GM21723 (cell line): ENCODE measurements around the gene S100A12.
"Not testable (repeated sequence)": the region's sequence is repeated elsewhere in the genome, so short reads cannot be mapped to it uniquely, and the experiment has no call there.

Experiments
- ATAC-seq: cut with Tn5 transposase; IDR thresholded peaks from one replicate; pipeline ENCODE4 v1.9.1; 2021; ENCODE audit warnings: mild to moderate bottlenecking, moderate library complexity; ENCODE audit not compliant: unreplicated experiment

S100A12 gene

DNA sequence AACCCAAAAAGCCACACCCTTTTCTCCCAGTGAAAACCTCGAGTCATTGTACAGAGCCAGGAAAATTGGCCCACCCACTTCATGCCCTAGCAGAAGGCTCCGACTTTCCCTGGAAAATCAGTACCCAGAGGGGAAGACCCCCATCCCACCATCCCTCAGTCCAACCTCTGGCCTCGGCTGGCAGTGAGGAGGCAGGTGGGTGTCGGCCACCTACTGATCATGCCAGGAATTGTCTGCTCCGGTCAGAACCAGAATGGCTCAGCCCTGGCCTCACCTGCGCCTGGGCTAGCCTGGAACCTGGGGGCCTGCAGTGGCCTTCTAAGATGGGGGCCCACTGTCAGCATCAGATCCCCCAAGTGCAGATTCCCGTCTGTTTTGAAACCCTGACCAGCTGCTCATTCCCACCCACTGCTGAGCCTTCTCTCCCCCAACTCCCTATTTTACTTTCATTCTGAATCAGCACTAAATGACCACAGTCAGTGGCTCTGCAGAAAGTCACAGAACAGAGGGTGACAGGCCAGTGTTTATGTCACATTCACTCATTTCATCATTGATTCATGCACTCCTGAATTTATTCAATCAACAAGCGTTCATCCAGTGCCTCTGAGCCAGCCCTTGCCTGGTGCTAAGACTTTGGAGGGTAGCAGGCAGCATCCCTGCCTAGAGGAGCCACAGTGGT lies 20.8 kb downstream of the S100A12 start:
- ATAC-seq = no peak

DNA sequence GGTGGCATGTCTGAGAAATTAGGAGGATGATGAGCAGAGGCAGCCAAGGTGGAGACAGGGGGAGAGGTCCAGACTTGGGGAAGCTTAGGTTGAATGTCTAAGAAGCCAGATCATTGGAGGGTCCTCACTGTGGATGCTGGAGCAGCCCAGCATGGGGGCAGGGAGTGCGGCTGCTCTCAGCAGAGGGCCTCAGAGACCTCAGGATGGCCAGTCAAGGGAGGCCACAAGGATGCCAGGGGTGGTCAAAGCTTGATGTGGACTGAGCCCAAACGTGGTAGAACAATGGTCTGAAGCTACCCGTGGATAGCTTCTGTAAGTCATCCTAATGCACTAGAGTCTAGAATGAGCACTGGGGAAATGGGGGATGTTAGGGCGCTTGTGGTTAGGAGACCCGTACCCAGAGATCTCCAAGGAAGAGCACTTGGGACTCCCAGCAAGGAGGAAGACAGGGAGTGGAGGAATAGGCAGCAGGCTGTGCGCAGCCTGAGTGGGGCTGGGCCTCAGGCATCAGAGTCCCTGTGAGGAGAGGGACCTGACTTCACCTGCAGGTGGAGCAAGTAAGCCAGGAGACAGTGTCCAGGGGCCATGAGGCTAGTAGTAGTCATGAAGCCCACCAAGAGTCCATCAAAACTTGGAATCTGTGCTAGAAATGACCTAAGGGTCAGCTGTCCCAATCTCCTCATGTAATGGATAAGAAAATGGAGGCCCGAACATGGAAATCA lies 22.0 kb downstream of the S100A12 start:
- no peak for ATAC-seq

DNA sequence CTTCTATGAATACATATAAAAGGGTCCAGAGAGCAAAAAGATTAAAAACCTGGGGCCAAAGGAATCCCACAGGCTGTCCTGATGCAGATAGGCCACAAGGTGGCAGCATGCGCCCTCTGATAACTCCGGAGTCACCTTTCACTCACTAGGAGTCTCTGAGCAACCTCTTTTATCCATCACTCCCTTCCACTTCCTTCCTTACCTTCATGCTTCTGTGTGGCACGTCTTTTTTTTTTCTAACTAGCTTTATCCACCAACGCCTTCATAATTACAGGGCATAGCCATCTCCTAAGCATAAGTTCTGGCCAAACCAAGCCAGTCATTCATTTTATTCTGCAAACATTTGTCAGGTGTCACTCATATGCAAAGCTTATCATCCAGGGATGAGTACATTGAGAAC lies 22.9 kb downstream of the S100A12 start:
- ATAC-seq = no peak

DNA sequence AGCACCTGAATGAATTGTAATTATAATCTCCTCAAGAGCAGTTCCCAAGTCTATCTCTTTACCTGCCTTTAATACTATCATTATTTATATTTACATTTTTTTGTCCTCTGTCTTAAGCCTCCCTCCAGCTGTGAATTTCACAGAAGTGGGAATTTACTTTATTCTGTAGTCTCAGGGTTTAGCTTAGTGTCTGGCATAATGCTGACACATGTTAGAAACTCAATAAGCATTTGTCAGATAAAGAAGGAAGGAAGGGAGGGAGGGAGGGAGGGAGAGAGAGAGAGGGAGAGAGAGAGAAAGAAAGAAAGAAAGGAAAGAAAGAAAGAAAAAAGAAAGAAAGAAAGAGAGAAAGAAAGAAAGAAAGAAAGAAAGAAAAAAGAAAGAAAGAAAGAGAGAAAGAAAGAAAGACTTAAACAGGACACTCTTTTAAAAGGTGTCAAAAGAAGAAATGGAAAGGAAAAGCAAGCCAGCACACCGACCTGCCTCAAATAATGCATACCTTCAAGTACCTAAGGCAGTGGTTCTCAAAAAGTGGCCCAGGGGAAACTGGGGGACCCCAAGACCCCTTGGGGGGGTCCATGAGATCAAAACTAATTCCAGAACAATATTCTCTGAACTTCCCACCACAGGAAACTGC lies 25.0 kb downstream of the S100A12 start:
- ATAC-seq = no peak

DNA sequence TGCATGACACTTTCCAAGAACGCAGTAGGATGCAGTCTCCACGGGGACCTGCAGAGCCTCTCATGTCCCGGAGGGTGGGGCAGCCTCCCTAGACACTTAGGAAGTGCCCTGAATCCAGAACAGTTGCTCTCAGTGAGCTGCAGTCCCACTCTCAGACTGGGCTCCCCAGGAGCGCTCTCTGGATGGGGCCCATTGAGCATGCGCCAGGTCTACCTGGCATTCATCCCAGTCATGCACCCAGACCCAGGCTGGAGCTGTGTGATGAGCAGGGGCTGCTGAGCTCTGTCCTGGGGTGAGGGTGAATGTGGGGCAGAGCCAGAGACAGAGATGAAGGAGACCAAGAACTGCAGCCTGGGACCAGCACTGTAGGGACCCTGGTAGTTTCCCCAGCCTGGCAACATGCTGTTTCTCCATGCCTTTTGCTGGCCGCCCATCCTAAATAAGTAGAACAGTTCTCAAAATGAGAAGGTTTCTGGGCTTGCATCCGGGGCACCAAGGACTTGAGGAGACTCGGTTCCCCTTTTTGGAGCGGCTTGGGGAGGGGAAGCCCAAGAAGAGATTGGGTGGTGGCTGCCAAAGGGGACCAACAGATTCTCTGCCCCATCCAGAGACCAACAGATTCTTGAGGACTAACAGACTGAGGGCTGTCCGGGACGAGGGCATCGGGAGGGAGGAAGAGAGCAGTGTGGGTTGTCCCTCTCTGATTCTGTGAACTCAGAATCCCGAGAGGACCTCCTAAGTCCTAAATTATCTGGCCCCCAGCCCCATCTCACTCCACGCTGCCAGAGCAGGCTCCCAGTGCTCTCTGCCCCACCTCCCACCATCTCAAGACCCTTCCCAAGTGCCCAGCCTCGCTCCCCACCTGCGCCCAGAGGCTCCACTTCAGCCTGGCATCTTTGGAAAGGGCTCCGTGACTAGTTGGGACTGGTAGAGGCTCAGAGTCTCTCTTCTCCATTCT lies 25.8 kb downstream of the S100A12 start:
- ATAC-seq = no peak

DNA sequence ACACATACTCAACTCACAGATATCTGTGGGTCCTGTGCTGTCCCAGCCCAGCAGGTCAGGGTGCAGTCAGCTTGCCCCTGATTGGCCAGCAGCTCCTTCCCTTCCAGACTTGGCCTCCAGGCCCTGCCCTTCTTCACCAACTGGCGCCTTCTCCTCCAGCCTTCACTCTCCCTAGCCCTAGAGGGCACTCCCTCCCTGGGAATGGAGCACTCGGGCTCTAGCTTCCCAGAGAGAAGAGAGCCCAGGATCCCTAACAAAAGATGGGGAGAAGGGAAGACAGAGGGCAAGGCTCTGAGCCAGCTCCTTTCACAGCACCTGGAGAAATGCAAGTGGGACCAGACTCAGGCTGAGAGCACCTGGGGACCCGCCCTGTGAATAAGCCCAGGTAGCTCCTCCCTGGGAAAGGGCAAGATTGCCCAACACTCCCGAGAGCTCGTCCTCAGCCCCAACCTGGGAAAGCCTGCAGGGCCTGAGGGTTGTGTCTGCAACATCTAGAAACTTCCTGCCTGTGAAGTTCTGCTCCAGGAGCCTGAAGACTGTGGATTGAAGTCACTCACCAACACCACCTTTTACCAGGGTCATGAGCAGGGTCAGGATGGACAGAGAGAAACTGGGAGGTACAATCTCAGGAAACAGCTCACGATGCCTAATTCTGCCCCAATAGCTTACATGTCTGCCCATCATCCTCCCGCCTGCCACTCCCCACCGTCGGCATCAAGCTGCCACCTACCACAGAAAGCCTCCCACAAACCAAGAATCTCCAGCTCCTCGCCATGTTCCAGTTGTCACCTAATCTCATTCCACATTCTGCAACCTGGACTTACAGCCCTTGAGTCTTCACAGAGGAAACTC lies 26.7 kb downstream of the S100A12 start, which contains the start of gene PGLYRP4:
TSS of gene PGLYRP4 (minus strand) at position 331 of the 852 bp plus-strand sequence. CDS start 909 bp downstream, outside the sequence.
- no peak for ATAC-seq

DNA sequence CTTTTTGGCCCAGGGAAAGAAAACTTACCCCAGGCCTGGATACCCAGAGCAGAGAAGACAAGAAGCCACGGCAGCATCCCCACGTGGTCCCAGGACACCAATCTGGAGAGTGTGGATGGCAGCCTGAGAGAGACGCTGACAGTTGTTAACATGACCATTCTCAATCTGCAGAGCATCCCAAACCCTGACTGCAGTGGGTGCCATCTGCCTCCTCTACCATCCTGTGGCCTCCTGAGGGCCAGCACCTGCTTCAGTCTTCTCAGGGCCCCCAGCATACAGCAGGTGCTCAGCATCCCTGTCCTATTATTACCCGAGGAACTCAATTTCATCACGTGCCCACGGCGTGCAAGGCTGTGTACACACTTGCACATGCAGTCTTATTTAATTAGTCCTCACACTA lies 27.6 kb downstream of the S100A12 start:
- ATAC-seq = no peak

DNA sequence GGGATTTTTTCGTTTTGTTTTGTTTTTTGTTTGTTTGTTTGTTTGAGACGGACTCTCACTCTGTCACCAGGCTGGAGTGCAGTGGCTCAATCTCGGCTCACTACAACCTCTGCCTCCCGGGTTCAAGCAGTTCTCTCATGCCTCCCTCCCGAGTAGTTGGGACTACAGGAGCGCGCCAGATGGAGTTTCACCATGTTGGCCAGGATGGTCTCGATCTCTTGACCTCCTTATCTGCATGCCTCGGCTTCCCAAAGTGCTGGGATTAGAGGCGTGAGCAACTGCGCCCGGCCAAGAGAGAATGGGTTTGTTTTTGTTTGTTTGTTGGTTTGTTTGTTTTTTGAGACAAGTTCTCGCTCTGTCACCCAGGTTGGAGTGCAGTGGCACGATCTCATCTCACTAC lies 28.4 kb downstream of the S100A12 start:
- ATAC-seq = not testable (repeated sequence)

DNA sequence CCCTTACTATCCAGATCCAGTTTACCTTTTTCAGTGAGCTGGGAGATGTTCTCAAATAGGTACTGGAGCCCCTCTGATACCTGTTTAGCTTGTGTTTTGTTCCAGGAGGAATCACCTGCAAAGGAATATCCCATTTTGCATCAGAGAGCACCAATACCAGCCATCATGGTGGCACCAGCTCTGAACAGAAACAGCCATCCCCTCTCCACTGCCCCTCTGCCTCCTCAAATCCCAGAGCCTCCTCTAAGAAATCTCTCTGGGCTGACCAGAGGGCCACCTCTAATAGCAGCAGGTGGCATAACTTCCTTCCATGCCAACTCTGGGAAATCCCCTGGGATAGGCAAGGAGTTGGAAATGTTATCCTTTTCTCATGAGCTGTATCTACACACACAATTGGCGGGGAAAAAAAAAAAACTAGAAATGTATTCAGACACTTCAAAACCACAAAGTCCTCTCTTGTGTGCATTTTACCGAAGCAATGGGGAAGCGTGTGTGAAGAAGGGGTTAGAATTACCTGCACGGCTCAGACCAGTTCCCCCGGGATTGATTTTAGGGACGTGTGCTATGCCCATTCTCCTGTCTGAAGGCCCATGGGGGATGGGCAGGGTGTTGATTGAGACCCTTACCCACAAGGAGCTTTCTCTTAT lies 29.2 kb downstream of the S100A12 start:
- no peak for ATAC-seq

DNA sequence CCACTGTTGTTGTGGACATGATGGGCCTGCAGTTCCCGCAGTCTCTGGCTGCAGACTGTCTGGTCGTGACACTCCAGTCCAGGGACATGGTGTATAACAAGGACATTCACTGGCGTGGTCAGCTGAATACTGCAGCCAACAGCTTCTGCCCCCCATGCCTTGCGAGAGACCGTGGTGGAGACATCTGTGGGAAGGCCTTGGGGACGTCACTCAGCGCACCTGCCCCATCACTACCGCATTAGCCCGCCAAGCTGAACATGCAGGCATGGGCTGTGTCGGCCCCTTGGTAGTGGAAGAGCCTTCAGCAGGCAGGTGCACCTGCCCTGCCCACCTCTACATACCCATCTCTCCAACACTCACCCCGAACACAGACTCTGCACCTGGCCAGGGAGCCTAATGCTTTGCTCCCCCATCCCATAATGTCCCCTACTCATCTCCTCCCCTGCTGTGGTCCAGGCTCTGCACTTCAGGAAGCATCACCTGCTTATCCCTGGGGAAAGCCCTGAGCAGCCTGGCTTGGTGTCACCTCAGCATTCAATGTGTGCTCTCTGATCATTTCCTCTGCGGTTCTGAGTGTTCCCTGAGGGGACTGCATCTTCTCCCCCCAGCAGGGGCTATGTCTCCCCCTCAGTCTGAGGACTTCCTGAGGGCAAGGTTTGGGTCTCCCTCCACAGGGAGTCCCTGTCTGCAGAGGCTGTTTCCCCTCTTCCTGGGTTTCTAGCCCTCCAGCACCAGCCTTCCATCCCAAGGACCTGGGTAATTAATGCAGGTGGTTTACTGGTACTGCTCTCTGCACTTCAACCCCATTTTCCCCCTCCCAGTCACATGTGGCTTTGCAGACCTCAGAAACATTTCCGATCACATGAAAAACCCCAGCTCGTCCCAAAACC lies 30.0 kb downstream of the S100A12 start:
- ATAC-seq = no peak

DNA sequence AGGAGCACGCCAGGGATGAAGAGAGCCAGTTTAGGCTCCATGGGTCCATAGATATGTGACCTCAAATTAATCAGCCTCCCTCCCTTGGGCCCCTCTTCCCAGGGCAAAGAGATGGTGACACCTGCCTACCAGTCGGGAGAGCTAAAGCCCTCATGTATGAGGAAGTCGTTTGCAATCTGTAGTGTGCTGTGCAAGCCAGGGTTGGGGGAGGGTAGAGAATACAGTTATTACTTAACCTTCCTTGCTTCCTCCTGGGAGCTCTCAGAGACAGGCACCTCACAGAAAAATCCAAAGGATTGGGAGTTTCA lies 30.7 kb downstream of the S100A12 start:
- ATAC-seq = no peak

DNA sequence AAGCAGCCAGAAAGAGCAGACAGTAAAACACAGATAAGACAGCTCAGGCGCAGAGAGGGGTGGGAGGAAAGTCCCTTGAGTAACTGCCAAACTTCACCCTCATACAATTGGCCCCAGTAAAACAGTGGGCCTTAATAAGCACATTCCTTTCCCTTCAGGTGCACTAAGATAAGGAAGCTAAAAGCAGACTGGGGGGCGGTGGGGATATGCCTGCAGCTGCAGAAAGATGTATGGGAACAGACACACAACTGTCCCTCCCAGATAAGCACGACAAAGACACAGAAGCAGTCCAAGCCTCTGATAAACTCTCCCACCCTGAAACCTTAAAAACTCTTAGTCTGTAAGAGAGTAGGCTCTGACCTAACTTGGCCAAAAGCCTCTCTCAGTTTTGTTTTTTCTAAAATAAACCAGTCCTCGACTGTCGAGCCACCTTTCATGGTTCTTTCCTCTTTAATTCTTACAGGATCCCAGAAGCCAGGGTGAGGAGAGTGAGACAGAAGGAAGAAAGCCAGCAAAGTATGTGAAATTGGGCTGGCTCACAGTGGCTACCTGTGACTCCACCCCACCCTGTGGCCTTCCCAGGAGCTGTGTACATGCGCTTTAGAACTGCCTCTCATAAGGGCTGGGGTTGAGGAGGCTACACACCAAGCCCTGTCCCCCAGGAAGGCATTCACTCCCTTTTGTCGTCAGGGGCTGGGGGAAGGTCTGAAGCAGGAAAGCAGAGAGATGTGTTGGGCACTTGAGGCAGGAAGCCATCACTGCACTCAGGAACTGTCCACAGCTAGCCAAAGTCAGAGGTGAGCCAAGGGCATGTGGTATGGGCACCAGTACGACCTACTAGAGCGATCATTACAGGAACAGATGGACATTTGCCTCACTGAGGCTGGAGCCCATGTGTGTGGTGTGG lies 31.4 kb downstream of the S100A12 start:
- ATAC-seq = no peak

DNA sequence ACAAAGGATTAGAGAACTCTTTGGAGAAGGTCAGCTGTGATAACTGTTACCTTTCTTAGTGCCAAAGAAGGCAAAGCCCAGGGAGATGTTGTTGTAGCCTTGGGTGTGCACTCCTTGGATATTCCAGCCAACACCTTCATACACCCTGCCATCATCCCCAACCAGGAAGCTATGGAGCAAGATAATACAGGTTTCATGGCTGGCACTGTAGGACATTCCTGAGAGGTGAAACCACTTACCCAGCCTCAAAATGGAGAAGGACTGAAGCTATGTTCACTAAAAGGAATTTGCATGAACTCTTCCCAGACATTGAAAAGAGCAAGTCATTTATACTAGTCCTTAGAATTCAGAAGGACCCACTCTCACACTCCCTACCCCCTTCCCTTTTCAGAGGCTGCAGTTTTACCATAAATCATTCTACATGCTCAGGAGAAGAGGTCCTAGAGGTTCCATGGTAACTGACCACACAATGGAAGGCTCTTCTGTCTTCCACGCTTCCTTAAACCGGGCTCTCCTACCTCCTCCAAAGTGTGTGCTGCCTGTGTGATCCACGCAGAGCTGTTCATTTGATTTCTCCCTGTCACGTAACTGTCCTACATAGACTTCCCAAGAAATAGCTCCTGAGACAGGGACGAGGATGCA lies 32.3 kb downstream of the S100A12 start:
- ATAC-seq = no peak

DNA sequence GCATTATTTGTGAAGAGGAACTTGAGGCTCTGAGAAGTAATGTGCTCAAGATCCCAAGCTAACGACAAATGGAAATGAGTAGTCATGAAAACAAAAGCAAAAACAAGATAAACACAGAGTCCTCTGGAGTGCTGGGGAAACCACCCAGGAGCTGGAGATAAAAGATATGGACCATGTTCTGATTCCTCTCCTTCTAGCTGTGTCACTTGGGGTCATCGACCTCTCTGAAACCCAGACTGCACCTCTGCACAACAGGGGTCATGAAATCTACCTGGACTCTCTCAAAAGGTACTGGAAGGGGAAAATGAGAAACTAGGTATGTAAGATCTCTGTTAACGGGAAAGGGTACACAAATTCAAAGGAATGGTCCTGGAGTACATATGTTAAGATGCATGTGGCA lies 33.2 kb downstream of the S100A12 start:
- ATAC-seq = no peak

DNA sequence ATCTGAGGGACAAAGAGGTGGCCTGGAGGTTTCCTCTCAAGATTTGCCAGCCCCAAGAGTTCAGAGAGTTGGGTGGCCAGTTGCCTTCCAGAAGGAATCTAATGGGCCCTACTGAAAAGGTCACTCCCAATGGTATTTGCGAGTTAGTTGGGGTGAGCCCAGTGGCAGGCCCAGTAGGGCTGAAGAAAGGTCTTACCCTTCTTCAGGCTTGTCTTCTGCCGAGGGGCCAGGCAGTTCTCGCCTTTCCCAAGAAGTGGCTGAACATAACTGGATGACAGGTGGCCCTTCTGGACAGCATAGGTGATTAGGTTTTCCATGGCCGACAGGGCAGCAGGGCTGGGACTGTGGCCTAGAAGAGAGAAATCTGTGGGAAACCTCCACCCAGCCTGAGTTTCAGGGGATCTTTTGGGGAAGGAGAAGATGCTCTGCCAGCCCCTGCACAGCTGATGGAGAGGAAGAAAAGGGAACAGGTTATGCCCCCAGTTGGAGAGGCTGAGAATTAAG lies 33.9 kb downstream of the S100A12 start:
- ATAC-seq = no peak

DNA sequence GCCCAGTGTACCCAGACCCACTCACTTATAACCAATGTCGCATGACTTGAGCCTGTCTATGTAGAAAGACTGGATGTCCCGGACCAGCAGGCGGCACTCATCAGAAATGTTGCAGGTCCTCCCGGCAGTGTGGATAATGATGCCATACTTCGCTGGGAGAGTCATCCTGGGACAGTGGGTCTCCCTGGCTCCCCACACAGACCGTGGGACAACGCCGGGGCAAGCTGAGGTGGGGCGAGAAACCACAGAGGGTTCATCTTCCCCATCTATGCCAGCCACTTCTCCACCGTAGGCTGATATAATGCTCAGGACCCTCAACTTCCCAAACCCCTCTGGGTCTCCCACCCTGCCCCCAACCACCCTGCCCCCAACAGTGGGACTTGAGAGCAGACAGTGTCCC lies 35.1 kb downstream of the S100A12 start:
- no peak for ATAC-seq

DNA sequence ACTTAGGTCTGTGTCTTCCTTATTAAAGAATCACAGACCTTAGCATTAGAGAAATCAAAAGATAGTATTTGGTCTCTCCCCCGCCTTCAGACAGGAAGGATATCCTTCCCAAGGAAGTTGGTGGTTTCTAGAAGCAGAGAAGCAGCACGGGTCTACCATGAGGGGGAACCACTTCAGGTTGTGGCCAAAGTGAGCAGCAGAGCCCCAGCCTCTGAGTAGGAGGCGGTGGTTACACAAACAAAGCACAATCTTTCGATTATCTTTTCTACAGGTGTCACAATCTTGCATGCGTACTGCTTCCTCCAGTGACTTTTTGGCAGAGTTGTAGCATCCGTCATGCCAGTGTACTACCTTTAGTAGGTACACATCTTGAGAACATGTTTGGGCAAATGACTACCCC lies 35.6 kb downstream of the S100A12 start:
- ATAC-seq = no peak
